Measurements from ENCODE around the gene NBPF3.
A peak's percentile ranks its signal among the peaks of the same experiment; 100 is the strongest.
"Not testable (repeated sequence)": the region's sequence is repeated elsewhere in the genome, so short reads cannot be mapped to it uniquely, and the experiment has no call there.

The NBPF3 gene

DNA sequence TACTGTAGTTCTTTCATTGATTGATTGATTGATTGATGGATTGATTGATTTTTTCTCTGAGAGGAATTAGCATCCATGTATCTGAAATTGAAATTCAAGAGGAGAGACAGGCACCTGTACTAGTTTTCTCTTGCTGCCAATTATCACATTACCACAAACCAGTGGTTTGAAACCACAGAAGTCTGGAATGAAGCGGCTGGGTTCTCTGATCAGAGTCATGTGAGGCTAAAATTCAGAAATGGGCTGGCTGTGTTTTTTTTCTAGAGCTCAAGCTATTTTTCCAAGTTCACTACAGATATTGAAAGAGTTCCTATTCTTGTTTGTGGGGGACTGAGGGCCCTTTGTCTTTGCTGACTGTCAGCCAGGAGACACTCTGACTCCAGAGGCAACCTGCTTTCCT, 10.0 kb downstream of the NBPF3 start:
- TF ChIP-seq, protein P1, sequence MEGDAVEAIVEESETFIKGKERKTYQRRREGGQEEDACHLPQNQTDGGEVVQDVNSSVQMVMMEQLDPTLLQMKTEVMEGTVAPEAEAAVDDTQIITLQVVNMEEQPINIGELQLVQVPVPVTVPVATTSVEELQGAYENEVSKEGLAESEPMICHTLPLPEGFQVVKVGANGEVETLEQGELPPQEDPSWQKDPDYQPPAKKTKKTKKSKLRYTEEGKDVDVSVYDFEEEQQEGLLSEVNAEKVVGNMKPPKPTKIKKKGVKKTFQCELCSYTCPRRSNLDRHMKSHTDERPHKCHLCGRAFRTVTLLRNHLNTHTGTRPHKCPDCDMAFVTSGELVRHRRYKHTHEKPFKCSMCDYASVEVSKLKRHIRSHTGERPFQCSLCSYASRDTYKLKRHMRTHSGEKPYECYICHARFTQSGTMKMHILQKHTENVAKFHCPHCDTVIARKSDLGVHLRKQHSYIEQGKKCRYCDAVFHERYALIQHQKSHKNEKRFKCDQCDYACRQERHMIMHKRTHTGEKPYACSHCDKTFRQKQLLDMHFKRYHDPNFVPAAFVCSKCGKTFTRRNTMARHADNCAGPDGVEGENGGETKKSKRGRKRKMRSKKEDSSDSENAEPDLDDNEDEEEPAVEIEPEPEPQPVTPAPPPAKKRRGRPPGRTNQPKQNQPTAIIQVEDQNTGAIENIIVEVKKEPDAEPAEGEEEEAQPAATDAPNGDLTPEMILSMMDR (IDR thresholded peaks at IDR 0.05; ENCODE audit: low read depth, low read length), result no peak
- DNase-seq (ENCODE audit: low read depth in 2 of 2), result no peak
- no peak overlapping the region for H3K4me3 ChIP-seq (replicated peaks in 1 of 2; ENCODE audit: low read depth in 2 of 2, low read length in 2 of 2)

DNA sequence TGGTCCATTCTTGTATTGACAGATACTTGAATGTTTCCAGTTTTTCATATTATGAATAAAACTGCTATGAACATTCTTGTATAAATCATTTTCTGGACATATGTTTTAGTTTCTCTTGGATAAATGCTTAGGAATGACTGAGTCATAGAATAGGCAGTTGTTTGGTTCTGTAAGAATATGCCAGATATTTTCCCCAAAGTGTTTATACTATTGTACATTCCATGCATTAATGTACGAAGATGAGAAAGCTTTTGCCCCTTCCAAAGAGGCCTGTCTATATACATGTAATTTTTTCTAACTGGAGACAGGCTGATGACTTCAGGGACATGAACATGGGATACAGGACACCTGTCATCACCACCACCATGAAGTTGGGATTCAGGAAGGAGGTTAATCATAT, 11.3 kb downstream of the NBPF3 start:
- TF ChIP-seq, protein P1 (IDR thresholded peaks at IDR 0.05; ENCODE audit: low read depth, low read length), result no peak
- peak; percentile 65 to 78 for DNase-seq (ENCODE audit: low read depth in 2 of 2)
- H3K4me3 ChIP-seq (replicated peaks in 1 of 2; ENCODE audit: low read depth in 2 of 2, low read length in 2 of 2), result no peak overlapping the region

DNA sequence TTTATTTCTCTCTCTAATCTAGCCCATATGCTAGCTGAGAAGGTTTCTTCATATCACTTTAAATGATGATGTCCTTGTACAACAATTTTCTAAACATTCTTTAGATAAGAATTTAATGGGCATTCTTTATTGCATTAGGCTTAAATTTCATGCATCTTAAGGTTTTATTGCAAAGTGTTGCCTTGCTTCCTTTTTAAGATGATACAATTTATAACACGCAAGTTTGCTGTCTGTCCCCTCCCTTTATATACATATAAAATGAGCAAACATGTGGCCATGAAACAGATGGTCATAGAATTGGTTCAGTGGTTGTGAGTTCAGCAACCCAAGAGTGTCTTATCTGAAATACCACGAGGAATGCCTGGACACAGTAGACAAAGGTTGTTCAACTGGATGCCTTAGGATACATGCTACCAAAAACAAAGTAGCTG, 12.1 kb downstream of the NBPF3 start:
- peak in 1 of 2 donors; percentile 15 for DNase-seq (ENCODE audit: low read depth in 2 of 2)
- TF ChIP-seq, protein P1 (IDR thresholded peaks at IDR 0.05; ENCODE audit: low read depth, low read length), result no peak
- no peak overlapping the region for H3K4me3 ChIP-seq (replicated peaks in 1 of 2; ENCODE audit: low read depth in 2 of 2, low read length in 2 of 2)

DNA sequence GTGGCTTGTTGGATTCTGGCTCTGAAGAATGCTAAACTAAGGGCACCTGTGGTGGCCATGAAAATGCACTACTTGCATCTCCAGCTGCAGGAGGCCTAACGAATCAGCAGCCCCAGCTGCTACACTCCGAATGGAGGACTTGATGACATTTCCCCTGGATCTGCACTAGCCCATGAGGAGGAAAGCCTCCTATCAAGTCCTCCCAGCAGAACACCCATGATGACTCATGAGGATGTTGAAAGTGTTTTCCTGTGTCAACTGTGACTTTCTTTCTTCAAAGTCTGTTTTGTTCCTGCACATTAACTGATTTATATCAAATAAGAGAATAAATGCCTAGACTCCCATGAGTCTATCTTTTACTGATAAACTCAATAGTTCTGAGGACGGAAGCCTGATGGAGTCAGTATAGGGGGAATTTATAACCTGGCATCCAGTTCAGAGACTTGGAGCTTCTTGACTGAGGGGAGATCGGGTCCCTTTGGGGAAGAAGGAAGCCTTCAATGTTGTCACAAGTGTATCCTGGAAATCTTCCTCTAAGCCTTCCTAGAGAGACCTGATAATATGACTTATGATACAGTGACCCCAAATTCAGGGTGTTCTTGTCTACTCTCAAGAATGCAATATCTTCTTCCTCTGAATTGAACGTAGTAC, 14.2 kb downstream of the NBPF3 start:
- H3K4me3 ChIP-seq (replicated peaks in 1 of 2; ENCODE audit: low read depth in 2 of 2, low read length in 2 of 2), result not testable (repeated sequence)
- peak; percentile 81 to 87 for DNase-seq (ENCODE audit: low read depth in 2 of 2)

DNA sequence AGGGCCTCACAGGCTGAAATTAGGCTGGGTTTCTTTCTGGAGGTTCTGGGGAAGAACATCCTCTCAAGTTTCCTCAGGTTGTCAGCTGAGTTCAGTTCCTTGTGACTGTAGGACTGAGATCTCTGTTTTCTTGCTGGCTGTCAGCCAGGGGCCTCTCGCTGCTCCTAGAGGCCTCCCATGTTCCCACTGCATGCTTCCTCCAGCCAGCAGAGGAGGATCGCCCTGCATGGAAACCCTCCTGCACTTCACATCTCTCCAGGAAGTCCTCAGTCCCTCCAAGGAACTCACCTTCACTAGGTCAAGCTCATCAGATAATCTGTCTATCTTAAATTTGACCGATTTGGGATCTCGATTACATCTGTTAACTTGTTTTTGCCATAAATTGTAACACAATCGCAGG, 15.0 kb downstream of the NBPF3 start:
- H3K4me3 ChIP-seq (replicated peaks in 1 of 2; ENCODE audit: low read depth in 2 of 2, low read length in 2 of 2); DNase-seq (ENCODE audit: low read depth in 2 of 2): not testable (repeated sequence)

DNA sequence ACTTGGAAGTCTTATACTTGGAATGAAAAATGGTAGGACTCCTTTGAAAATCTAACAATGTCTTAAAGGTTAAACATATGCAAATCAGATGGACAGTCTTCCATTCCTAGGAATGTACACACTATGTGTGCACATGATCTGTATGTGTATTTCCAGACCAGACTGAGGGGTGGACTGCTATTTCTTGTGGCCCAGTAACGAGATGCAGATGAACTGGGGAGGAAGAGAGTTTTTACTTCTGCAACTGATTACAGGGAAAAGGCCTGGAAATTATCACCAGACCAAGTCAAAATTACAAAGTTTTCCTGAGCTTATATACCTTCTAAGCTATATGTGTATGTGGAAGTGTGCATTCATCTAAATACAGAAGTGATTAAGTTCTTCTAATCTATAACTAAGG, 17.7 kb downstream of the NBPF3 start:
- no peak overlapping the region for H3K4me3 ChIP-seq (replicated peaks in 1 of 2; ENCODE audit: low read depth in 2 of 2, low read length in 2 of 2)
- DNase-seq (ENCODE audit: low read depth in 2 of 2), result no peak

DNA sequence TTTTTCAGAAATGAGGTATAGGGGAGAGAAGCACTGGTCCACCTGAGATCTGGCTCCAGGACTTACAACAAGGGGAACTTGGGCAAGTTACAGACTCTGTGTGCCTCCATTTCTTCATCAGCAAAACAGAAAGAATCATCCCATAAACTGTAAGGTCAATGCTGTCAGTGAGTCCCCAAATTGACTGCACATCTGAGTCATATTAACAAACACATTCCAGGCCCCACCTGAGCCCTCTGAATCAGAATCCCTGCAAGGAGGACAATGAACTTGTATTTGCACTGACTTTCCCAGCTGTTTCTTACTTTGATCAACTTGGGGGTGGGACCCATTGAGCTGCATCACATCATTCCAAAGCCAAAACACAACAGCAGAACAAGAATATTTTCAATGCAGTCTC, 25.2 kb downstream of the NBPF3 start:
- not testable (repeated sequence) for H3K4me3 ChIP-seq (replicated peaks in 1 of 2; ENCODE audit: low read depth in 2 of 2, low read length in 2 of 2)
- peak in 1 of 2 donors; percentile 21 for DNase-seq (ENCODE audit: low read depth in 2 of 2)

More for the DNA sequence above, 17.7 kb downstream of the NBPF3 start:
- TF ChIP-seq, protein P1 (IDR thresholded peaks at IDR 0.05; ENCODE audit: low read depth, low read length), result no peak

DNA sequence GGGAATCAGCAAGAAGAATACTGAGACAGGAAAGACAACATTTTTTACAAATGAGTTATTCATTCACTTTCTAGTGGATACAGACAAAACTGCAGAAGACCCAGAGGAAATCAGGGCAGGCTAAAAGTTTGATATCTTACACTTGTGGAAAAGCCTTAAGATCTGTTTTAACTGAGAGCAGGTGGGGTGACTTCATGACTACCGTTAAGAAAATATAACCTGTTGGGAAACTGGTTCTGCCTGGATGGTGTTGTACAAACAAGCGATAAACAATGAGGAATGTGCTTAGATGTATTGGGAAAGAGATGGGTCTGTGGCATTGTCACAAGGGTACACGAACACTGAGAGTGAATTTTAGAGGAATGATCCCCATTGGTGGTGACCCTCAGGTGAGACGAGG, 28.0 kb downstream of the NBPF3 start:
- not testable (repeated sequence) for H3K4me3 ChIP-seq (replicated peaks in 1 of 2; ENCODE audit: low read depth in 2 of 2, low read length in 2 of 2); DNase-seq (ENCODE audit: low read depth in 2 of 2)

DNA sequence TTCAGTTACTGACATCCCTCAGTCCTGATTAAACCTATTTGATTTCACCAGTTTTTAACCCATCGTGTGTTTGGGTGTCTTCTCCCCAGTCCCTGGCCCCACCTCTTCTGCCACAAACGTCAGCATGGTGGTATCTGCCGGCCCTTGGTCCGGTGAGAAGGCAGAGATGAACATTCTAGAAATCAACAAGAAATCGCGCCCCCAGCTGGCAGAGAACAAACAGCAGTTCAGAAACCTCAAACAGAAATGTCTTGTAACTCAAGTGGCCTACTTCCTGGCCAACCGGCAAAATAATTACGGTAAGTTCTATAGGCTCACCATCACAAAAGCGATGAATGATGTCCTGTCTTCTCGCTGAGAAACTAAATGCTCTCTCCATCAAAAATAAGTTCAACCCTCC, 28.7 kb downstream of the NBPF3 start:
- TF ChIP-seq, protein P1 (IDR thresholded peaks at IDR 0.05; ENCODE audit: low read depth, low read length), result peak; percentile 52
- DNase-seq (ENCODE audit: low read depth in 2 of 2), result peak; percentile 50 to 53
- no peak overlapping the region for H3K4me3 ChIP-seq (replicated peaks in 1 of 2; ENCODE audit: low read depth in 2 of 2, low read length in 2 of 2)

All from cardiac fibroblast (primary cell).